Endothelial cell of umbilical vein (primary cell): Measurements from ENCODE around the gene LYSMD2. TPM values are rescaled to one million over a fixed set of nuclear protein-coding genes. Genes with fewer than 3 reads are reported as not detected.

Experiments
- BruUV-seq: library from RNA; stranded (reverse); fragments of 400-500 nt; replicated peaks from 2 replicates; lab custom pipeline; 2021; lab: Mats Ljungman, UMichigan
- CTCF ChIA-PET: fragments of 300-600, 350-600 bp; sonication (Branson Sonifier 250); formaldehyde crosslinking; loops from one replicate; lab custom pipeline; 2021; ENCODE audit warnings: antibody characterized with exemption, inconsistent platforms; lab: Charles Lee
- POLR2A ChIA-PET: fragments of 300-600, 350-600 bp; sonication (Branson Sonifier 250); formaldehyde crosslinking; loops from one replicate; lab custom pipeline; 2021; ENCODE audit warnings: antibody characterized with exemption, inconsistent platforms; lab: Charles Lee
- DNase-seq: peaks from one replicate; pipeline ENCODE4 v3.0.0-alpha.2; 2011; ENCODE audit warnings: low read depth, low spot score
- FAIRE-seq: peaks from 2 replicates; lab custom pipeline; 2011; peaks lifted over from hg19 to GRCh38; lab: Jason Lieb, UNC
- H2AFZ ChIP-seq: 2 replicates; pipeline ENCODE4 v1.6.0; 2012; ENCODE audit warnings: low read depth, low read length, control low read depth, inconsistent platforms
- H3K27ac ChIP-seq: 2 replicates; pipeline ENCODE4 v1.5.1; 2011; ENCODE audit warnings: low read depth, mild to moderate bottlenecking, control low read depth, low read length, moderate library complexity; ENCODE audit not compliant: insufficient read depth
- H3K27me3 ChIP-seq, 2 experiments: 2 replicates each; pipeline versions ENCODE4 v1.6.0 to v1.6.1; 2011; ENCODE audit warnings: low read length in 2 of 2, mixed read lengths in 1 of 2; ENCODE audit not compliant: control insufficient read depth in 2 of 2, insufficient read depth in 2 of 2
- H3K36me3 ChIP-seq, 2 experiments: 2 replicates in 1 of 2; 3 replicates in 1 of 2; pipeline ENCODE4 v1.5.1; 2011; ENCODE audit warnings: low read length in 2 of 2, mild to moderate bottlenecking in 1 of 2, moderate library complexity in 1 of 2; ENCODE audit not compliant: control insufficient read depth in 2 of 2, insufficient read depth in 2 of 2; ENCODE audit errors: extremely low read depth in 1 of 2
- H3K4me1 ChIP-seq: 3 replicates; pipeline ENCODE4 v1.5.1; 2011; ENCODE audit warnings: mild to moderate bottlenecking, low read length; ENCODE audit not compliant: control insufficient read depth, insufficient read depth; ENCODE audit errors: extremely low read depth
- H3K4me2 ChIP-seq: 2 replicates; pipeline ENCODE4 v1.6.1; 2011; ENCODE audit warnings: low read length, control low read depth, mixed read lengths; ENCODE audit not compliant: insufficient read depth
- H3K4me3 ChIP-seq, 3 experiments: fragments of 200-600 bp in 1 of 3; sonication (generic), shearing (Covaris generic) in 1 of 3; replicated peaks in 1 of 3; 2 replicates each; pipeline ENCODE4 v1.5.1; 2011 to 2016; ENCODE audit warnings: control low read depth in 3 of 3, low read length in 3 of 3, mild to moderate bottlenecking in 2 of 3, inconsistent platforms in 1 of 3, low read depth in 1 of 3, moderate library complexity in 1 of 3; ENCODE audit not compliant: insufficient read depth in 1 of 3
- H3K79me2 ChIP-seq: 2 replicates; pipeline ENCODE4 v1.6.0; 2012; ENCODE audit warnings: low read length, inconsistent platforms; ENCODE audit not compliant: control insufficient read depth, insufficient read depth
- H3K9ac ChIP-seq: replicated peaks from 2 replicates; pipeline ENCODE3; 2011; ENCODE audit warnings: low read length, control low read depth; ENCODE audit not compliant: insufficient read depth; ENCODE audit errors: extremely low read depth
- H3K9me1 ChIP-seq: replicated peaks from 3 replicates; pipeline ENCODE4 v1.6.0; 2011; ENCODE audit warnings: mild to moderate bottlenecking, low read length; ENCODE audit not compliant: control insufficient read depth, insufficient read depth; ENCODE audit errors: extremely low read depth
- H3K9me3 ChIP-seq: replicated peaks from 2 replicates; pipeline ENCODE4 v1.5.1; 2012; ENCODE audit warnings: low read length, inconsistent platforms; ENCODE audit not compliant: control insufficient read depth, insufficient read depth
- H4K20me1 ChIP-seq: replicated peaks from 2 replicates; pipeline ENCODE3; 2011; ENCODE audit warnings: mild to moderate bottlenecking, low read length; ENCODE audit not compliant: control insufficient read depth, insufficient read depth; ENCODE audit errors: extremely low read depth
- EZH2 ChIP-seq: IDR thresholded peaks from 2 replicates; pipeline ENCODE4 v1.6.1; 2012; ENCODE audit warnings: borderline replicate concordance, low read depth, mild to moderate bottlenecking, moderate library complexity, low read length, inconsistent platforms; ENCODE audit not compliant: severe bottlenecking
- FOS ChIP-seq: IDR thresholded peaks from 2 replicates; pipeline ENCODE4 v1.6.1; 2011; ENCODE audit warnings: mild to moderate bottlenecking, low read length, moderate library complexity, borderline replicate concordance; ENCODE audit not compliant: insufficient read depth
- GATA2 ChIP-seq: IDR thresholded peaks from 2 replicates; pipeline ENCODE4 v1.7.0; 2011; ENCODE audit warnings: low read depth, mild to moderate bottlenecking, moderate library complexity, mixed read lengths, low read length; ENCODE audit not compliant: insufficient read length, insufficient read depth
- JUN ChIP-seq: IDR thresholded peaks from 2 replicates; pipeline ENCODE4 v1.6.1; 2011; ENCODE audit warnings: borderline replicate concordance, low read depth; ENCODE audit not compliant: insufficient read length, insufficient read depth
- MYC ChIP-seq: IDR thresholded peaks from one replicate; pipeline ENCODE4 v1.6.1; 2011; ENCODE audit warnings: mild to moderate bottlenecking, low read depth, low read length
- POLR2A ChIP-seq: IDR thresholded peaks from 2 replicates; pipeline ENCODE4 v1.6.1; 2012; ENCODE audit warnings: low read depth, mild to moderate bottlenecking, control low read depth, low read length
- POLR2AphosphoS5 ChIP-seq: IDR thresholded peaks from 2 replicates; pipeline ENCODE4 v1.6.1; 2012; ENCODE audit warnings: low read depth, mild to moderate bottlenecking, control low read depth, low read length, moderate library complexity; ENCODE audit not compliant: insufficient read depth
- dilution Hi-C: fragments of 300-500 bp; cut with MboI; formaldehyde crosslinking; loops from one replicate; pipeline ENCODE4 v1.15.0; 2019; ENCODE audit warnings: low sequenced_read_pairs; ENCODE audit not compliant: extremely low pct_ligation_motif_present
- intact Hi-C: fragments of 100-400 bp; cut with micrococcal nuclease; formaldehyde crosslinking; loops from one replicate; pipeline ENCODE4 v1.10.0; 2022
- polyA plus RNA-seq, 4 experiments: library from polyadenylated mRNA; depleted of rRNA in 3 of 4; stranded (reverse) in 3 of 4; unstranded in 1 of 4; fragments of >200 nt; gene quantifications; 2 replicates each; pipeline versions ENCODE4 v1.2.1 to v1.2.3, GENCODE V29; 2011 to 2012; ENCODE audit warnings: missing spikeins in 1 of 4
- total RNA-seq: library from RNA; stranded (reverse); gene quantifications from 2 replicates; pipeline ENCODE4 v1.2.3, GENCODE V29; 2021
- TF ChIP-seq, protein P1 (sequence below): IDR thresholded peaks from 2 replicates; pipeline ENCODE4 v1.6.1; 2011; ENCODE audit not compliant: insufficient read depth, insufficient read length
- TF ChIP-seq, protein P2 (sequence below), 2 donors: IDR thresholded peaks; 1 replicate in 1 of 2; 2 replicates in 1 of 2; pipeline ENCODE4 v1.5.1; 2011; ENCODE audit warnings: low read length in 2 of 2, mild to moderate bottlenecking in 2 of 2, moderate library complexity in 2 of 2, control low read depth in 1 of 2, inconsistent platforms in 1 of 2, low read depth in 1 of 2; ENCODE audit not compliant: insufficient read depth in 1 of 2; ENCODE audit errors: extremely low read depth in 1 of 2

The LYSMD2 gene
- total and polyA plus RNA-seq, 2 donors (not counting 3 experiments of a cell fraction or from before 2014, with no cell fraction given): 6.2 to 8.0 TPM

DNA sequence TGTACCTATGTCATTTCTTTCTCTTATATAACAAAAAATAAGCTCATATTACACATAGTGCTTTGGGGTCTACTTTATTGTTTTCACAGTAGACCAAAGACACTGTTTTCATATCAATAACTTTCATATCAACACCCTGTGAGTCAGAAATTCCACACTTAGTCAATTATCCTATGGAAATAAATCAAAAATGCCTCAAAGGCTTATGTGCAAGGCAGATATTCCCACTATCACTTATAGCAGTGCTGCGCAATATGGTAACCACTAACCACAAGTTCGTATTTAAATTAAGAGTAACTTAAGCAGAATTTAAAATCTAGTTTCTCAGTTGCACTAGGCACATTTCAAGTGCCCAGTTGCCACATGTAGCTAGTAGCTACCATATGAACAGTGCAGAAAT, 40.3 kb downstream of the LYSMD2 start:
- H4K20me1 ChIP-seq: no peaks in the 10 kb centered on the region
- no peaks in the 10 kb centered on the region for H3K9me1 ChIP-seq
- ChIA-PET POLR2A (no interaction called here), CTCF (interaction anchor here (1.0 to 1.1 kb wide), 2 partner anchors 9 to 16 kb away, joined by 3 read pairs; partner anchors contain the start of gene SCG3)
- H3K9ac ChIP-seq: no peak overlapping the region
- no peaks in the 10 kb centered on the region for H3K4me1 ChIP-seq
- H3K27me3 ChIP-seq: peaks cover 11 to 28% of the 10 kb centered on the region in 2 experiments
- H3K79me2 ChIP-seq: no peaks in the 10 kb centered on the region
- H3K9me3 ChIP-seq: no peaks in the 10 kb centered on the region
- no peak overlapping the region for H3K27ac ChIP-seq
- FAIRE-seq (no peak), DNase-seq (no peak)
- H3K36me3 ChIP-seq: no peaks in the 10 kb centered on the region
- no TSS peak for BruUV-seq
- TF ChIP-seq MYC (no peak), GATA2 (no peak), POLR2A (no peak), EZH2 (no peak), FOS (no peak), POLR2AphosphoS5 (no peak), JUN (no peak)
- TF ChIP-seq, protein P1, sequence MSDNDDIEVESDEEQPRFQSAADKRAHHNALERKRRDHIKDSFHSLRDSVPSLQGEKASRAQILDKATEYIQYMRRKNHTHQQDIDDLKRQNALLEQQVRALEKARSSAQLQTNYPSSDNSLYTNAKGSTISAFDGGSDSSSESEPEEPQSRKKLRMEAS: no peak
- TF ChIP-seq, protein P2, sequence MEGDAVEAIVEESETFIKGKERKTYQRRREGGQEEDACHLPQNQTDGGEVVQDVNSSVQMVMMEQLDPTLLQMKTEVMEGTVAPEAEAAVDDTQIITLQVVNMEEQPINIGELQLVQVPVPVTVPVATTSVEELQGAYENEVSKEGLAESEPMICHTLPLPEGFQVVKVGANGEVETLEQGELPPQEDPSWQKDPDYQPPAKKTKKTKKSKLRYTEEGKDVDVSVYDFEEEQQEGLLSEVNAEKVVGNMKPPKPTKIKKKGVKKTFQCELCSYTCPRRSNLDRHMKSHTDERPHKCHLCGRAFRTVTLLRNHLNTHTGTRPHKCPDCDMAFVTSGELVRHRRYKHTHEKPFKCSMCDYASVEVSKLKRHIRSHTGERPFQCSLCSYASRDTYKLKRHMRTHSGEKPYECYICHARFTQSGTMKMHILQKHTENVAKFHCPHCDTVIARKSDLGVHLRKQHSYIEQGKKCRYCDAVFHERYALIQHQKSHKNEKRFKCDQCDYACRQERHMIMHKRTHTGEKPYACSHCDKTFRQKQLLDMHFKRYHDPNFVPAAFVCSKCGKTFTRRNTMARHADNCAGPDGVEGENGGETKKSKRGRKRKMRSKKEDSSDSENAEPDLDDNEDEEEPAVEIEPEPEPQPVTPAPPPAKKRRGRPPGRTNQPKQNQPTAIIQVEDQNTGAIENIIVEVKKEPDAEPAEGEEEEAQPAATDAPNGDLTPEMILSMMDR (IDR thresholded peaks at IDR 0.05; ENCODE audit: extremely low read depth in 1 of 2, insufficient read depth in 1 of 2, low read depth in 1 of 2, low read length in 2 of 2): no peak
- no peak overlapping the region for H3K4me3 ChIP-seq
- no peak overlapping the region for H3K4me2 ChIP-seq
- H2AFZ ChIP-seq: no peak overlapping the region
- intact Hi-C loops: no loop called here
- dilution Hi-C loops: no loop called here
